ENCODE results near the gene RBM20.

RBM20 gene

GRCh38 chr10:110742801-110743200, 98.7 kb downstream of the RBM20 start:
- no peak for DNase-seq

- DNase-seq = no peak
Observed at GRCh38 chr10:110744782-110745181, 100.6 kb downstream of the RBM20 start.

GRCh38 chr10:110746254-110746826, 102.2 kb downstream of the RBM20 start:
- peak; percentile 46 for DNase-seq

GRCh38 chr10:110746969-110747608, 103.0 kb downstream of the RBM20 start:
- peak; percentile 5 for DNase-seq

- peak; percentile 46 for DNase-seq
Observed at GRCh38 chr10:110747609-110748464, 103.7 kb downstream of the RBM20 start.

GRCh38 chr10:110748970-110749369, 104.8 kb downstream of the RBM20 start:
- no peak for DNase-seq

GRCh38 chr10:110750931-110751330, 106.8 kb downstream of the RBM20 start:
- no peak for DNase-seq

GRCh38 chr10:110751850-110752249, 107.7 kb downstream of the RBM20 start:
- no peak for DNase-seq

- no peak for DNase-seq
Observed at GRCh38 chr10:110753462-110753861, 109.3 kb downstream of the RBM20 start.

GRCh38 chr10:110754375-110755105, 110.4 kb downstream of the RBM20 start:
- DNase-seq = no peak

- no peak for DNase-seq
Observed at GRCh38 chr10:110755781-110756180, 111.6 kb downstream of the RBM20 start.

GRCh38 chr10:110756876-110757275, 112.7 kb downstream of the RBM20 start:
- DNase-seq = no peak

GRCh38 chr10:110757586-110757985, 113.5 kb downstream of the RBM20 start:
- no peak for DNase-seq

- no peak for DNase-seq
Observed at GRCh38 chr10:110758128-110758765, 114.1 kb downstream of the RBM20 start.

GRCh38 chr10:110758898-110759297, 114.8 kb downstream of the RBM20 start:
- peak; percentile 42 for DNase-seq

GRCh38 chr10:110759523-110759922, 115.4 kb downstream of the RBM20 start:
- no peak for DNase-seq

- no peak for DNase-seq
Observed at GRCh38 chr10:110762109-110762848, 118.1 kb downstream of the RBM20 start.

- no peak for DNase-seq
Observed at GRCh38 chr10:110762849-110763211, 118.7 kb downstream of the RBM20 start.

GRCh38 chr10:110764378-110764777, 120.2 kb downstream of the RBM20 start:
- DNase-seq = no peak

- no peak for DNase-seq
Observed at GRCh38 chr10:110764793-110765512, 120.8 kb downstream of the RBM20 start.

Measured in kidney glomerular epithelial cell (primary cell).